Renal pelvis (tissue), 4 donors: ENCODE measurements around the gene NPHP1. TPM values are rescaled to one million over a fixed set of nuclear protein-coding genes. Genes with fewer than 3 reads are reported as not detected.
A peak's percentile ranks its signal among the peaks of the same experiment; 100 is the strongest.
"Not testable (repeated sequence)": the region's sequence is repeated elsewhere in the genome, so short reads cannot be mapped to it uniquely, and the experiment has no call there.

Experiments
- DNase-seq: peaks from one replicate; pipeline ENCODE4 v3.0.0-alpha.2; 2013
- polyA plus RNA-seq, 3 donors: library from polyadenylated mRNA; unstranded; fragments of 120-200 nt; gene quantifications; one replicate each; pipeline ENCODE4 v1.2.1, GENCODE V29; 2013; ENCODE audit not compliant: insufficient read length in 3 of 3

The NPHP1 gene
- polyA plus RNA-seq, 3 donors: 13.4 to 25.2 (median 20.8) TPM

GRCh38 chr2:110134025-110134424 lies 70.8 kb downstream of the NPHP1 start:
- no peak for DNase-seq

GRCh38 chr2:110131166-110131565 lies 73.6 kb downstream of the NPHP1 start:
- no peak for DNase-seq

GRCh38 chr2:110130757-110131156 lies 74.1 kb downstream of the NPHP1 start:
- no peak for DNase-seq

GRCh38 chr2:110126906-110127305 lies 77.9 kb downstream of the NPHP1 start:
- DNase-seq: no peak

GRCh38 chr2:110126086-110126773 lies 78.6 kb downstream of the NPHP1 start:
- DNase-seq: no peak

- no peak for DNase-seq
Observed at GRCh38 chr2:110124939-110125691, 79.7 kb downstream of the NPHP1 start.

GRCh38 chr2:110124038-110124825 lies 80.6 kb downstream of the NPHP1 start:
- no peak for DNase-seq

GRCh38 chr2:110121592-110121991 lies 83.2 kb downstream of the NPHP1 start:
- no peak for DNase-seq

- DNase-seq: no peak
Observed at GRCh38 chr2:110121052-110121334, 83.8 kb downstream of the NPHP1 start.

GRCh38 chr2:110120171-110121051 lies 84.4 kb downstream of the NPHP1 start:
- no peak for DNase-seq

- no peak for DNase-seq
Observed at GRCh38 chr2:110116033-110116710, 88.6 kb downstream of the NPHP1 start.

- peak; percentile 44 for DNase-seq
Observed at GRCh38 chr2:110115291-110116032, 89.4 kb downstream of the NPHP1 start, which contains the start of gene MALL. Gene MALL (minus strand): TSS chr2:110115822. CDS start chr2:110115792, 30 bp downstream.

GRCh38 chr2:110114831-110115255 lies 90.0 kb downstream of the NPHP1 start:
- DNase-seq: no peak

- DNase-seq: no peak
Observed at GRCh38 chr2:110113961-110114591, 90.7 kb downstream of the NPHP1 start.

GRCh38 chr2:110108291-110108690 lies 96.5 kb downstream of the NPHP1 start:
- DNase-seq: not testable (repeated sequence)

GRCh38 chr2:110107092-110108079 lies 97.4 kb downstream of the NPHP1 start:
- no peak for DNase-seq

GRCh38 chr2:110106642-110107041 lies 98.2 kb downstream of the NPHP1 start:
- DNase-seq: no peak
